Activated T-helper 1 cell treated with anti-CD3 and anti-CD28 coated beads, Interleukin-2, amount 50 U/mL, for 16 hours (primary cell): ENCODE results near the gene SPPL2C.

Experiments used
- DNase-seq, 2 donors: peaks; one replicate each; pipeline ENCODE4 v3.0.0-alpha.2; 2020; ENCODE audit warnings: low read depth in 1 of 2, low spot score in 1 of 2

Gene SPPL2C

DNA sequence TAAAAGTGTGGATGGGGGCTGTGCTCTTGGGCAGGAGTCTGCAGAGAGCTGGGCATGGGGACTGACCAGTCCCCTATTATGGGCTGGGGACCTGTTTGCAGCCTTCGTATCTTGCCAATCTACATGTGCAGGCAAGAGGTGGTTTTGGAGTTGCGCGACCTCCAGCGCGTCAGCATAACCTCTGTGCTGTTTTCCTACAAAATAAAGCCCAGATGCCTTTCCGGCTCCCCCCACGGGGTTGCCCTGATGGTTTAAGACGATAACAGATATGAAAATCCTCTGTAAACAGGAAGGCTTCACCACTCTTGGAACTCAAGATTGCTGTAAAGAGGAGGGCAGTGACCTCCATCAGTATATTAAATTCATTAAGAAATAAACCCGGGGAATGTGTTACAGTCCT lies 16.5 kb upstream of the SPPL2C start:
- DNase-seq = no peak

DNA sequence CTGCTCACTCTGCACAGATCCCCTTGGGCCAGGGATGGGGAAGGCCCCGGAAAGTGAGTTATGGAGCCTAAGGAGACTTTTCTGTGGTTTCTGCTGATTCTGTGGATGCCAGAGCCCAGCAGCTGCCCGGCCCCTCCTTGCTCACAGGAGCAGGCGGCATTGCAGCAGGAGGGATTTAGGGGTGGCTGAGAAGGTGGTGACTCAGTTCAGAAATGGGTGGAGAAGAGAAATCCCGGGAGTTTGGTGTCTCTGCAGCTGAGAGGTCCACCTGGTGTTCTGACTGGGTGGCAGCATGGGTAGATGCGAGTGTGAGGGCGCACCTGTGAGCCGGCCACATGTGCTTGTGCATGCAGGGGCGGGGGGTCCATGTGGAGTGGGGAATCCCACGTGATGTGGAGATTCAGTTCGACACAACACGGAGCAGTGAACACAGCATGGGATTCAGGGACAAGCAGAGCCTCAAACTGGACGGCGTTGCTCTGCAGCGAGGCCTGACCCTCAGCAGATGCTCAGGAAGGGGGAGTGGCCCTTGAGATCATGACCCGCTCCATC lies 16.0 kb upstream of the SPPL2C start:
- DNase-seq = no peak

DNA sequence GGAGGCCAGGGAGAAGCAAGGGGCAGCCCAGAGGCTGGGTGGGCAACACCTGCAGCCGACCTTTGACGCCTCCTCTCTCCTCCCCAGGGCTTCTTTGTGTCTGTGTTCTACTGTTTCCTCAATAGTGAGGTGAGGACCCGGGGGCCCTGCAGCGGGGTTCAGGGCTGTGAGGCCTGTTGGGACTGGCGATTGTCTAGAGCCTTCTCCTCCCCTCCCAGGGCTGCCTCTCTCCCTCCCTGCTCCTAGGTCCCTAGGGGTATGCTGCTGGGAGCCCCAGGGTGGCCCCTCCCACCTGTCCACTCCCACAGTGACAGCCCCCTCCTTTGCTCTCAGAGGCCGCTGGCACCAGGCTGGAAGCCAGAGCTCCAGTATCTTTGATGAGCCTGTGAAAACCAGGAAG lies 10.8 kb upstream of the SPPL2C start:
- DNase-seq = no peak

DNA sequence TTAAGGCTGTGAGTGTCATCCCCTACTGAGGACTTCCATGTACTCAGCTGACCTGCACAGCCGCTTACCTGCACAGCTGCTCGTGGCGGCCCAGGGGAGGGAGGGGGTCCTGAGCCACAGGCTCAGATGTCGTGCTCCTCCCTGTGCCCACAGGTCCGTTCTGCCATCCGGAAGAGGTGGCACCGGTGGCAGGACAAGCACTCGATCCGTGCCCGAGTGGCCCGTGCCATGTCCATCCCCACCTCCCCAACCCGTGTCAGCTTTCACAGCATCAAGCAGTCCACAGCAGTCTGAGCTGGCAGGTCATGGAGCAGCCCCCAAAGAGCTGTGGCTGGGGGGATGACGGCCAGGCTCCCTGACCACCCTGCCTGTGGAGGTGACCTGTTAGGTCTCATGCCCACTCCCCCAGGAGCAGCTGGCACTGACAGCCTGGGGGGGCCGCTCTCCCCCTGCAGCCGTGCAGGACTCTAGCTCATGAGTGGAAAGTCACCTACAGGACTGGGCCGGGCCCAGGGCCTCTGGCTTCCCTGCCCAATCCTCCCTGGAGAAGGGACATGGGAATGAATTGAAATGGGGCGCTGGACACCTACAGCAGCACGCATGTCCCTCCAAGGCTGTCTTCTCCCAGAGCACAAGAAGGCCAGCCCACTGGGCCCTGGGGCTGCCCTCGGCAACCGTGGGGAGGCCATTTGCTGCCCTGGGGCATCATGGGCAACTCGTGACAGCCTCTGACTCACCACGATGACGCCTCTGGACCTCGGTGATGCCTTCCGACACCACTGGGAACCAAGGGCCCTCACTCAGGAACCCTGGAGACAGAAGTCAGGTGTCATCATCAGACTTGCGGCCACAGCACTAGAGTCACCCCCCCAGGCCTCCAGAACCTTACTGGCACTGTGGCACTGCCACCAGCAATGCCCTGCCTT lies 9.9 kb upstream of the SPPL2C start:
- DNase-seq = no peak

DNA sequence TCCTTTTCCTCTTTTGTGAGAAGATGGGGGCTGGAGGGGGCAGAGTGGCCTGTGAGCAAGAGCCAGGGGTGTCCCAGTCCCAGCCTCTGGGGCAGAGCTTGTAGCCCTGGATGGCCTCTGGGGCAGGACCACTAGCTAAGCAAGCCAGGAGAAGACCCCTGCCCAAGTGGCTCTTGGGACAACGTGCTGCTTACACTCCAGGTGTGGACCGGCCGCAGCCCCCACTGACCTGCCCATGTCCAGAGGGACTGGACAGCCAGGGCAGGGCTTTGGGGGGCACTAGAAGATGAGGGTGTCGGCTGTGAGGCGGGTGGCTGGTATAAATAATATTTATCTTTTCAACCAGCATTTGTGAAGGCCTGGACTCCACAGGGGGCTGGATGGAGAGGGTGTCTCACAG lies 9.2 kb upstream of the SPPL2C start:
- no peak for DNase-seq

DNA sequence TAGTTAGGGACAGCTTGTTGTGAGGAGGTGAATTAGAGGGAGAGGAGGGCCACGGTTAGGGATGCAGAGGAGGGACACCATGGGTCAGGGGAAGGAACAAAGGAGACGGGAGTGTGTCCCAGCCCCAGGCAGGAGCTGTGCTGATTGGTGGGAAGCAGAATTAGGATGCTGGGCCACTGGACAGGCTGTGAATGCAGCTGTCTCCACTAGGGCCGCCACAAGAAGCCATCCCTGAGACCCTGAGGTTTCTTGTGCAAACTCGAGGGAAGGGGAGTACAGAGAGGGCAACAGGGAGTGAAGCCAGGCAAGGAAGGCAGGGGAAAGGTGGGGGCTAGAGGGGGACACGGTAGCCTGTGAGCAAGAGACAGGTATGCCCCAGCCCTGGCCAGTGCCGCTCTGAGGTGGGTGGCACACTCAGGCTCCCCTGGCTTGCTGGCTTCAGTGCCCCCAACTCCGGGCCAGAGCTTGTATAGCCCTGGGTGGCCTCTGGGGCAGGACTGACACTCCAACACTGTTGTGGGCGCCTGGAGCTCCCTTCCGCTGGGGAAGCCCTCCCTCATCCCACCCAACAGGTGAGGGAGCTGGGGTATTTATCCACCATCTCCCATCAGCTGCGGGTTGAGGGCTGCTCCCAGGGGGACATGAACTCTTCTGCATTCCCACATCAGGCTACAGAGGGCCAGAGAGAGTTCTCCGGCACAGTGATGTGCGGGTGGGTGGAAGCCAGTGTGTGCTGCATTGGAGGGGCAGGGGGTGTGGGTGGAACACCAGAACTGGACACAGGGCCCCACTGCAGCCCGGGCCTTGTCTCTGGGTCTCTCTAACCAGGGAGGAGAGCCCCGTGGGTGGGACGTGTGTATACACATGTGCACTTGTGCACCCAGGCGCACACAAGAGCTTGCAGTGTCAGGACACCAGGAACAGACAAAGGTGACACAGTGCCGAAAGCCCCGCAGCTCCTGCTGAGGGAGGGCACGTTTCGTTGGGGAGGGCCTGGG lies 8.3 kb upstream of the SPPL2C start:
- DNase-seq = no peak

DNA sequence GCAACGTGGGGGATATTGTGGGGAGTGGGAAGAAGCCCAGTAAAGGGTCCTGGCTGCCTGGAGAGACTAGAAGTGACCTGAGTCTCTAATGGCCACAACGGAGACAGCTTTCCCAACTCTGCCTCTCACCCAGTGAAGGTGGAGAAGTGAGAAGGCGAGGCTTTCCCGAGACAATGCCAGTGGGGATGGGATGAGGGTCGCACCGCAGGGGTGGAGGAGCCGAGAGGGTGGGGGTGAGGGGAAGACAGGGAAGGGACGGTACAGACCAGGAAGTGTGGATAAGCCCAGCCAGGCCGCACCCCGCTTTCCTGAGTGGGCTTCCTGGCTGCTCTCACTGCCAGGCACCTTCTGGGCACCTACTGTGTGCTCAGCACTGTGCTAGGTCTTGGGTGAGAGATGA lies 7.5 kb upstream of the SPPL2C start:
- no peak for DNase-seq

DNA sequence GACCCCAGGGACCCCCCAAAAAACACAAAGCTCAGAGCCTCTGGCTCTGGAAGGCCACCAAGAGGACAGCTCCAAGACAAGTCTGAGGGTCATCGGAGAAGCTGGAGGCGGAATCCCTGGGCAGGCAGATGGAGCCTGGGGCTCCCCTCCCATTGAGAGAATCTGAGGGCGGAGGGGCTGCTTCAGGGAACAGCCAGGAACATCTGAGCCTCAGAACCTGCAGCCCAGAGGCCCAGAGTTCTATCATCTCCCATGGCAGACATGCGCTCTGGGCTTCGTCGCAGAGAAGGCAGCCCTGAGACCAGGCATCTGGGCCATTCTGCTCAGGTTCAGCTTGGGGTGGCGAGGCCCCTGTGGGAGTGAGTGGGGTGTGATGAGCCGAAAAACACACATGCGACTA lies 7.1 kb upstream of the SPPL2C start:
- DNase-seq = no peak

DNA sequence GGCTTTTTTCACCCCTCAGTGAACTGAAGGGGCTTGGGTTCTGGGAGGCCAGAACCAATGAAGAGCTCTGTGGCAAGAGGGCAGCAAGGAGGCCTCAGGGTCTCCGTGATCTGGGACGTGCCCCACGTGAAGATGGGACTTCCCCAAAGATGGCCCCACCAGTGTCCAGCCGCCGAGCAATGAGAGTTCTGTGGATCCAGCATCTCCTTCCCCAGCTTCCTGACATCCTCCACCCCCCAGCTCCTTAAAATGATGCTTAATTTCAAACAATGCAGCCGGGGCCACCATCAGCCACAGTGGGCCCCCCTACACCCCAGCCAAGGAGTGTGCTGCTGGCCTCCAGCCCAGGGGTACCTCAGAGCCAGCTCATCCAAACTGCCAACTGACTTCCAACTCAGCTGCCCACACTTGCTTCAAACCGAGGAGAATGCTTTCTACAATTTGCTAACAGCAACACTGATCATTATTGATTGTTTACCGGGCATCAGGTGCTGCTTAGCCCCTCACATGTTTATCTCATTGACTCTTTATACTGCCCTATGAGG lies 5.9 kb upstream of the SPPL2C start:
- no peak for DNase-seq

DNA sequence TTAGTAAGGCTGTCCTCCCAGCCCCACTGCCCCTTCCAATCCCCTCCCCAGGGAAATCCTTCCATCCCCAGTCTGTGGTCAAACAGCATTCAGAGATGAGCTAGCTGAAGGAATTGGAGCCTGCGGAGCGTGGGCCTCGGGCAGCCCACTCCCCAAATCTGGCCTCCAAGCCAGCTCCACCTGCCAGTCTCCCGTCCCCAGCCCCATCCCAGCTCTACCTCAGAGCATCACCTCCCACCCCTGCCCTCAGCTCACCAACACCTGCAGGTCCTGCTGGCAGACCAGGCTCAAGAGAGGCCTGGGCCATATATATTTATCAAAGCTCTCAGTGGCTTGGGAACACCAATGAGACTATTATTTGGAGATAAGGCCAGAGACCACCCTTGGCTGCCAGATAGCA lies 5.2 kb upstream of the SPPL2C start:
- DNase-seq = no peak

DNA sequence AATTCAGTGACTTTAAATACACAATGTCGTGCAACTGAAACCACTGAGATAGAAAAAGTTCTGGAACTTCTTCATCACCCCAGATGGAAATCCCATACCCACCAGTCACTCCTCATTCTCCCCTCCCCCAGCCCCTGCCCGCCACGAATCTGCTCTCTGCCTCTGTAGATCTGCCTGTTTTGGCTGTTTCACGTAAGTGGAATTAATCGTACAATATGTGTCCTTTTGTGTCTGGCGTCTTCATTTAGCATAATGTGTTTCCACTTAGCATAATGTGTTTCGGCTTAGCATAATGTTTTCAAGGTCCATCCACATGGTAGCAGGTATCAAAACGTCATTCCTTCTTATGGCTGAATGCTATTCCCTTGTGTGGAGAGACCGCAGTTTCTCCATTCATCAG lies 3.5 kb upstream of the SPPL2C start:
- DNase-seq = no peak

DNA sequence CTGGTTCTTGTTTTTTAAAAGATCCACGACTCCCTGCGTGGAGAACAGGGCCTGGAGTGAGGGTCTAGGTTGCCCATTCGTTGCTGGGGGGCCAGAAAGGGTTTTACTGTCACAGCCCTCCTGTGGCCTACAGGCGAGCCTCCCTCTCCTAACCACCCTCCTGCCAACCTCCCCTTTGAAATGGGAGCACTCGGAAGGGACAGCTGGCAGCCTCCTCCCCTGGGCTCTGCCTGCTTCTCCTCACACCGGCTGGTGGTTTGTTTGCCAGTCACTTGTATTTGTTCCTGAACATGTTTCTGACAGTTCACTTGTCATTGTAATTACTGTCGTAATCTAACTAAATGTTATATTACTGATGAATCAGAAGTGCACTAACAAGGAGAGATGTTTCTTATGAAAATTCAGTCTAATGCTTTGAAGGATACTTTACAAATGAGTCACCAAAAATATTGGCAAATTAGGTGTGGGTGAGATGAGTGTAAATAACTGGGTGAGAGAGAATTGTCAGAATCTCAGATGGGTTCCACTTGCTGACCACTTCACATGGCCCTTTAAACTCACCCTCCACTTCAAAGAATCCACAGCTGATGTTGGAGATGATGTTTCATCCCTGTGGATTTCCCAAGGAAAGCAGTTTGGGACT lies 2.7 kb upstream of the SPPL2C start:
- no peak for DNase-seq

DNA sequence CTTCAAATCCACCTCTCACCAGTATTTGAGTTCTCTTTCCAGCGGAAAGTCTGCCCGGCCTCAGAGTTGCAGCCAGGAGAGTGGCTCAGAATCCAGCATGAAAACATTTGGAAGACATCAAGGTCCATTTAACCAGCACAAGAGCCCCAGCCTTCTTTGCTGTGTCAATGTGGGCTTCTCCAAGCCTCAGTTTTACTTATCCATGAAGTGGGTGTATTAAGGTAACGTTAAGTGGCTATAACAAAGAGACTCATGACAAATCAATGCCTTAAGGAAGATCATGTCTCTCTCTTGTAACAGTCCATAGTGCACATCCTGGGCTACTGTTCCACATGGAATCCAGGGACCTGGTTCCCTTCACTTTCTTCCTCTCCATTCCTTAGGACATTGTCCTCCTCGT lies 959 bp upstream of the SPPL2C start:
- DNase-seq = no peak

DNA sequence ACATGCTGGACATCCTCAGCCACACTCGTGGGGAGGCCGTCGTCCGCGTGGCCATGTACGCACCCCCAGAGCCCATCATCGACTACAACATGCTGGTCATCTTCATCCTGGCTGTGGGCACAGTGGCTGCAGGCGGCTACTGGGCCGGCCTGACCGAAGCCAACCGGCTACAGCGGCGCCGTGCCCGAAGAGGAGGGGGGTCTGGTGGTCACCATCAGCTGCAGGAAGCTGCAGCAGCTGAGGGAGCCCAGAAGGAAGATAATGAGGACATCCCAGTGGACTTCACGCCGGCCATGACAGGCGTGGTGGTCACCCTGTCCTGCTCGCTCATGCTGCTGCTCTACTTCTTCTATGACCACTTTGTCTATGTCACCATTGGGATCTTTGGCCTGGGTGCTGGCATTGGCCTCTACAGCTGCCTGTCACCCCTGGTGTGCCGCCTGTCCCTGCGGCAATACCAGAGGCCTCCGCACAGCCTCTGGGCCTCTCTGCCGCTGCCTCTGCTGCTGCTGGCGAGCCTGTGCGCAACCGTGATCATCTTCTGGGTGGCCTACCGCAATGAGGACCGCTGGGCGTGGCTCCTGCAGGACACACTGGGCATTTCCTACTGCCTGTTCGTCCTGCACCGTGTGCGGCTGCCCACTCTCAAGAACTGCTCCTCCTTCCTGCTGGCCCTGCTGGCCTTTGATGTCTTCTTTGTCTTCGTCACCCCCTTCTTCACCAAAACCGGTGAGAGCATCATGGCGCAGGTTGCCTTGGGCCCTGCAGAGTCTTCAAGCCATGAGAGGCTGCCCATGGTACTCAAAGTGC lies 900 bp downstream of the SPPL2C start:
- no peak for DNase-seq

DNA sequence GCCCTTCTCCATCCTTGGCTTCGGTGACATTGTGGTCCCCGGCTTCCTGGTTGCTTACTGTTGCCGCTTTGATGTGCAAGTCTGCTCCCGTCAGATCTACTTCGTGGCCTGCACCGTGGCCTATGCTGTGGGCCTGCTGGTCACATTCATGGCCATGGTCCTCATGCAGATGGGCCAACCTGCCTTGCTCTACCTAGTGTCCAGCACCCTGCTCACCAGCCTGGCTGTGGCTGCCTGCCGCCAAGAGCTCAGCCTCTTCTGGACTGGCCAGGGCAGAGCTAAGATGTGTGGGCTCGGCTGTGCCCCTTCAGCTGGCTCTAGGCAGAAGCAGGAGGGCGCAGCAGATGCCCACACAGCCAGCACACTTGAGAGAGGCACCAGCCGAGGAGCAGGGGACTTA lies 1.5 kb downstream of the SPPL2C start:
- no peak for DNase-seq

DNA sequence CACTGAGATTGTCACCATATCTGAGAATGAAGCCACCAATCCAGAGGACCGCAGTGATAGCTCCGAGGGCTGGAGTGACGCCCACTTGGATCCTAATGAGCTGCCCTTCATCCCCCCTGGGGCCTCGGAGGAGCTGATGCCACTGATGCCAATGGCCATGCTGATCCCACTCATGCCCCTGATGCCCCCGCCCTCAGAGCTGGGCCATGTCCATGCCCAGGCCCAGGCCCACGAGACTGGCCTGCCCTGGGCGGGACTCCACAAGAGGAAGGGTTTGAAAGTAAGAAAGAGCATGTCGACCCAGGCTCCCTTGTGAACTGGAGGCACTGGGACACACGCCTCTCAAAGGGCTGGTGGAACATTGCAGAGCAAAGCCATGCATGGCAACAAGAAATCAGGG lies 2.0 kb downstream of the SPPL2C start:
- DNase-seq = no peak

DNA sequence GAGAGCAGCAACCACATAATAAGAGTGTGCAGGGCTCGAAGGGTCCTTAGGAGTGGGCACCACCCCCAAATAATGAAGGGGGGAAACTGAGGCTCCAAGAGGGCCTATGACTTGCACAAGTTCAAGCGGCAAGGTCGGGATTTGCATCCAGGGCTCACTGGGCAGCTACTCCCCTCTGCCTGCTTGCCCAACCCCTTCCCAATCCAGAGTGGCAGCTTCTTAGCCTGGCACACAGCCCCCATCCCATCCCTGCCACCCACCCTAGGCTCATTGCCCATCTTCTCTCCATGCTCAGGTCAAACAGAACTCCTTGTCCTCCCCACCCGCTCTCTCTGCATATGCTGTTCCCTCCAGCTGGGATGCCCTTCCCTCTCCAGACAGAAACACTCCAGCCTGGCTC lies 2.4 kb downstream of the SPPL2C start:
- DNase-seq = no peak

DNA sequence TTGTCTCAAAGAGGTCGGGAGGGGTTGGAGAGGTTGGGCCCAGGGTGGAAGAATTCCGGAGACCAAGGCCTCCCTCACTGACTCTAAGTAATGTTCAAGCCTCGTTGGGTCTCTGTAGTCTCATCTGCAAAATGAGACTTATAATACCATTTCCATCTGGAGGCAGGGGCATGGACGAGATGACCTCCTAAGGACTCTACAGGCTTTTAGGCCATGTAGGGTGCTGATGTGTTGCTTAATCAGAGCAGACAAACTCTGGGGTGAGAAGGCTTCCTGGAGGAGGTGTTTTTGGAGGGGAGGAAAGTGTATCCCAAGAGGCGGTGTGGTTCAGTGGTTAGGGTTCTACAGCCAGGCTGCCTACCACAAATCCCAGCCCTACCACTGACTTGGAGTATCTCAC lies 3.1 kb downstream of the SPPL2C start:
- no peak for DNase-seq

DNA sequence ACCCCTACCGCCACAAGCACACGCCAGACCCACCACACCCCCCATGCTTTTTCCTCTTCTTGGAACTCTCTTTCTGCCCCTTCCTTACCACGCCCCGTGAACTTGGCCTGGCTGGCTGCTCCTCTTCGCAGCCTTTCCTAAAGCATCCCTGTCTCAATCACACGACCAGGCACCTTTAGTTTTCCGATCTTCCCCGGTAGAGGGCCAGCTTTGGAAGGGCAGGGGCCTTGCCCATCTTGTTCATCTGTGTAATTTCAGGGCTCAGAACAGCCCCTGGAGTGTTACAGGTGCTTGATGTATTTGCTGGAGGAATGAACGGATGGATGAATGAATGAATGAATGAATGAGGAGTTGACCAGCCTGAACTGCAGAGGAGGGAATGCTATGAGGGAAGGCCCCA lies 3.7 kb downstream of the SPPL2C start:
- DNase-seq = no peak

DNA sequence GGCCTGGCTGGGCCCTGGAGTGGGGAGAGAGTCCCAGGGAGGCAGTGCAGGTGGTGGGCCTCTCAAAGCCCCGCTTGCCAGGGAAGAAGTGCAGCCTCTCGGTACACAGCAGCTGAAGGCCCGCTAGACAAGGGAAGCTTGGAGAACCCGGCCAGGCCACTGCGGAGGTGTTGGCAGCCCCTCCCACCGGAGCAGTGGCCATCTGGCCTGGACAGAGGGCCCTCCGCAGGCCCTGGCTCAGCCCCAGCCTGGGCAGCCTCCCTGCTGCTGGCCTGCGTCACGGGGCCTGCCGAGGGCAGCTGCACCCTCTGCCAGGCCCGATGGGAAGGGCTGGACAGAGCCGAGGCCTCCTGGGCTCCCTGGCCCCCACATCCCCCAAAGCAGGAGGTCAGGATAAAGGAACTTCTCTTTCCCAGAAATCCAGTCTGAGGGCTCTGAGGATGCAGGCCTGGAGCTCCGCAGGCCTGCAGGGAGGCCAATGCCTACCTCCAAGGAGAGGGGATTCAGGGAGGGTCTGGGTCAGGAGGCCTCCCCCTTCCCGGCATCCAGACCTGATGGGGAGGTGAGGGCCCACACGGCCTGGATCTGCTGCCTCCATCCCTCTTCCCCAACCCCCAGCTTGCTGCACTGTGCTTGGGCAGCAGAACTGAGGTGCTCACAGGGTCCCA lies 4.3 kb downstream of the SPPL2C start:
- DNase-seq = no peak
